ENCODE results near the gene TMA7. TPM values are rescaled to one million over a fixed set of nuclear protein-coding genes. Genes with fewer than 3 reads are reported as not detected.

The TMA7 gene
- total RNA-seq, 1 donor from 2014 or later: 268 TPM

GRCh38 chr3:48428572-48429316 lies 11.3 kb upstream of the TMA7 start:
- no peaks in the 10 kb centered on the region for H3K27me3 Mint-ChIP-seq
- TF ChIP-seq CTCF (conservative IDR thresholded peaks at IDR 0.05): no peak
- H3K27ac Mint-ChIP-seq: peak overlapping the region; percentile 89
- H3K4me1 Mint-ChIP-seq (ENCODE audit: unreplicated experiment): peaks cover 45% of the 10 kb centered on the region
- H3K4me3 Mint-ChIP-seq: peak overlapping the region; percentile 90
- no peaks in the 10 kb centered on the region for H3K9me3 Mint-ChIP-seq
- H3K36me3 Mint-ChIP-seq: peaks cover 18% of the 10 kb centered on the region
- DNase-seq (ENCODE audit: extremely low spot score, unreplicated experiment): peak; percentile 82

- Mint-ChIP-seq H3K27me3 (no peaks in the 10 kb centered on the region), H3K27ac (peak overlapping the region; percentile 99), H3K4me1 (ENCODE audit: unreplicated experiment) (peaks cover 52% of the 10 kb centered on the region), H3K36me3 (peaks cover 21% of the 10 kb centered on the region), H3K4me3 (peak overlapping the region; percentile 94), H3K9me3 (no peaks in the 10 kb centered on the region)
- DNase-seq (ENCODE audit: extremely low spot score, unreplicated experiment): peak; percentile 86
- no peak for TF ChIP-seq CTCF (conservative IDR thresholded peaks at IDR 0.05)
These were observed 10.6 kb upstream of the TMA7 start for GRCh38 chr3:48429317-48429959.

GRCh38 chr3:48429960-48430707 lies 9.9 kb upstream of the TMA7 start, which contains the start of gene PLXNB1:
Gene PLXNB1, minus strand, starts transcription at chr3:48430086. Its CDS starts 5,475 bp downstream, at chr3:48424611.
- no peaks in the 10 kb centered on the region for H3K9me3 Mint-ChIP-seq
- TF ChIP-seq CTCF (conservative IDR thresholded peaks at IDR 0.05): no peak
- H3K27me3 Mint-ChIP-seq: no peaks in the 10 kb centered on the region
- peak within 1 kb of the TSS; percentile 94 for H3K4me3 Mint-ChIP-seq
- peaks cover 47% of the 10 kb centered on the region for H3K4me1 Mint-ChIP-seq (ENCODE audit: unreplicated experiment)
- peaks cover 21% of the 10 kb centered on the region for H3K36me3 Mint-ChIP-seq
- peak within 1 kb of the TSS; percentile 99 for H3K27ac Mint-ChIP-seq
- DNase-seq (ENCODE audit: extremely low spot score, unreplicated experiment): no peak

GRCh38 chr3:48430708-48431101 lies 9.4 kb upstream of the TMA7 start:
- no peaks in the 10 kb centered on the region for H3K27me3 Mint-ChIP-seq
- H3K4me3 Mint-ChIP-seq: peak overlapping the region; percentile 94
- no peaks in the 10 kb centered on the region for H3K9me3 Mint-ChIP-seq
- no peak for TF ChIP-seq CTCF (conservative IDR thresholded peaks at IDR 0.05)
- peaks cover 19% of the 10 kb centered on the region for H3K36me3 Mint-ChIP-seq
- H3K4me1 Mint-ChIP-seq (ENCODE audit: unreplicated experiment): peaks cover 44% of the 10 kb centered on the region
- H3K27ac Mint-ChIP-seq: peak overlapping the region; percentile 99
- no peak for DNase-seq (ENCODE audit: extremely low spot score, unreplicated experiment)

GRCh38 chr3:48431224-48432029 lies 8.6 kb upstream of the TMA7 start:
- Mint-ChIP-seq H3K27ac (peak overlapping the region; percentile 99), H3K27me3 (no peaks in the 10 kb centered on the region), H3K4me3 (peak overlapping the region; percentile 94), H3K9me3 (no peaks in the 10 kb centered on the region), H3K36me3 (peaks cover 16% of the 10 kb centered on the region), H3K4me1 (ENCODE audit: unreplicated experiment) (peaks cover 40% of the 10 kb centered on the region)
- no peak for TF ChIP-seq CTCF (conservative IDR thresholded peaks at IDR 0.05)
- DNase-seq (ENCODE audit: extremely low spot score, unreplicated experiment): no peak

Data from type B pancreatic cell (in vitro differentiated cells).